Measurements from ENCODE around the gene KIF1B. TPM values are rescaled to one million over a fixed set of nuclear protein-coding genes. Genes with fewer than 3 reads are reported as not detected.

KIF1B gene
- total RNA-seq, 1 experiment from 2014 or later = 21.9 TPM

DNA sequence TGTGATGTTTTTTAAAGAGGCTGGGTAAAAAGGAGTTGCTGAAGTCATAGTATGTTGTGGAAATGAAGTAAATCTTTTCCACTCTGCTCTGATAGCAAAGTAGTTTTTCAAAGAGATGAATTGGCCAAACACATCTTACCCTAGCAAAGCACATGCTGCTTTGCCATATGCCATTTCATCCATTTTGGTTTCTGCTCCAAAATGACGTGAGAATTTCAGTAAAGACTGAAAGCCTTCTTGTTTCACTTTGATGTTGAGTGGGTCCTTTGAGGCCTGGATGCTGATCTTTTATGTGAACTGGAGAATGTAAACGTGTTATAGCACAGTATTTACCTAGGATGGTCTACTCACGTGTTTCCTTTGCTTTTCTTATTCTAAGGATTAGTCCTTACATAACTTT lies 115.2 kb downstream of the KIF1B start:
- no peak for DNase-seq (ENCODE audit: low read depth)

DNA sequence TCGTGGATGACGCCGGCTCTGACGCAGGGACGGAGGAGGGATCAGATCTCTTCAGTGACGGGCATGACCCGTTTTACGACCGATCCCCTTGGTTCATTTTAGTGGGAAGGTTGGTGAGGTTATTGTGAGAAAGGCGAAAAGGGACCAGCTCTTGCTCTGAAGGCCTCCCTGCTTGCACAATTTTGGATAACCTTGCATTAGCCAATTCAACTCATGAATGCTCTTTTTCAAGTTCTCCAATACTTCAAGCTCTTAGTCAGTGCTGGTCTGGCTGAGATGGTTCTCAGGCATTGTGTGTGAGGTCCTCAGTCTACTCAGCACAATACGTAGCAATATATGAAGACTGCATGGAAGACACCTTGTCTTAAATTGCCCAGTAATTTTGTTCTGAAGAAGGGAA lies 115.9 kb downstream of the KIF1B start:
- DNase-seq (ENCODE audit: low read depth) = no peak

DNA sequence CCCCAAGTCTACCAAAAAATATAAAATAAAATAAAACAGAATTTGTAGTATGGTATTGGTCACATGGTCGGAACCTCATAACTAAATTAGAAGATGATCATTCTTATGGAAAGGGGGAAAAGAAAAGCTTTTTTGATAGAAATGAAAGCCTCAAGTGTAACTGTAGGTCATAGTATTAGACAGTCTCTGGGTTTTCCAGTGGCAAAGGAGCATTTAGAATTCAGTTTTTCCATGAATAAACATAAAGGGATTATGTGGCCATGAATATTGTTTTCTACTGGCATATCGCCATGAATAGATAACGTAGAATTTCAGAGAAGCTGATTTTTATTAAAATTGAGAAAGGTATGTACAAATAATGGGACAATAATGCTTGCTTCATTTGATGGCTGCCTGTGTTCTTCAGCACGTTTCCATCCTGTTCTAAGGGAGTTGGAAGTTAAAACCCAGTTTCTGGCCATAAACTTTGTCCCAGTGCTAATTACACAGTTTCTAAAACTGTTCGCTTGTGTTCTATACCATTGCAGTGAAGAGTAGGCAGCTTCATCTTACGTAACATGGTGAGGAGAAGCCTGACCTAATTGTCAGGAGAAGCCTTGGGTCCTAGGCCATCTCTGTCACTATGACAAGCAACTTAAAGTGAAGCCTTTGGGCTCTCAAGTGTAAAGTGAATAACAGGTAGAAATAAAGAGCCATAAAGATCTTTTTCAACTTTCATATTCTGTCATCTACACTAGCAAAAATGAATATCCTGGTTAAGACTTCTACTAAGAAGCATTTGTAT lies 118.0 kb downstream of the KIF1B start:
- DNase-seq (ENCODE audit: low read depth) = no peak

DNA sequence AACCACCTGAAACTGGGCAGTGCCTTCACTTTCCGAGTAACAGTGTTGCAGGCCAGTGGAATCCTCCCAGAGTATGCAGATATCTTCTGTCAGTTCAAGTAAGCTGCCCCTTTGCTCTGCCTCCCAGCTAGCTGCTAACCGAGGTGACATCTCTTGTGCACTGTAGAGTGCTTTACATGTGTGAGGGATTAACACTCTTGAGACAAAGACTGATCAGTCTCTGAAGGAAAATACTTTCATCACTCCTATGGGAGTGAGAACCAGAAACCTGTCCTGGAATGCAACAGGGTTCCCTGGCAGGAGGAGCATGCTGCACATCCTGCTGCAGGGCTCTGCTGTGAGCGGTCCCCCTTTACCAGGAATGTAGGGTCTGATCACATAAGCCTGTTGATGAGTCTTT lies 127.1 kb downstream of the KIF1B start:
- DNase-seq (ENCODE audit: low read depth) = no peak

DNA sequence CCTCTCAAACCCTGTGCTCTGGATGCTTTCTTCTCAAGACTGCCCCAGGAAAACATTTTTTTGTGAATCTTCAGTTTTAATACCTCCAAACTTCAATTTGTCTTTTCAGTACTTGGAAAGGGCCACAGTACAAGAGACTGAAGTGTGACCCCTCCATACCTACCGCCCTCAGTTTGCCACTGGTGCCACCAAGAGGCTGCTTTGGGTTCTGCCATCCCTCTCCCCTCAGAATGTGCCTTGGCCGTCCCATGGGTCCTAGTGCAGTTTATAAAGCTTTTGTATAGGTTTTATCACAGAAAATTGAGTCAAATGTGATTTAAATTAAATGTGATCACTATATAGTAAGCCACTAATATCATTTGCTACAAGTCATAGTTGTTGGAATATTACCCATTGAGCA lies 127.7 kb downstream of the KIF1B start:
- DNase-seq (ENCODE audit: low read depth) = peak; percentile 49

DNA sequence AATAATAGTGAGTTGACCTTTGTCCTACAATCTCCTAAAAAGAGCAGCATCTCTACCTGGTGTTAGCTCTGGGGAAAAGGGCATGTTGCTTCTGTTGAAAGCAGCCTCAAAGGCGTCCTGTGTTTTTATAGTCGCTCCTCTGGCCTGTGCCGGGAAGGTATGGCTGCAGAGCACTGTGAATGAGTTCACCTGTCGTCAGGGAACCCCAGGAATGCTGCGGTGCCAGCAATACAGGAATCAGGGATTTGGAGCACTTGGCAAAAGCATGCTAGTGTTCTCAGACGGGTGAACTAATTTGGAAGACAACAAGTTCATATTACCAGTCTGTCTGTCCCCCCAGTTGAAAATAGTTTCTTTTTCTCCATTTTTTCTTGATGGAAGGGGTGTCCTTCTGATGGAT lies 128.2 kb downstream of the KIF1B start:
- DNase-seq (ENCODE audit: low read depth) = no peak

DNA sequence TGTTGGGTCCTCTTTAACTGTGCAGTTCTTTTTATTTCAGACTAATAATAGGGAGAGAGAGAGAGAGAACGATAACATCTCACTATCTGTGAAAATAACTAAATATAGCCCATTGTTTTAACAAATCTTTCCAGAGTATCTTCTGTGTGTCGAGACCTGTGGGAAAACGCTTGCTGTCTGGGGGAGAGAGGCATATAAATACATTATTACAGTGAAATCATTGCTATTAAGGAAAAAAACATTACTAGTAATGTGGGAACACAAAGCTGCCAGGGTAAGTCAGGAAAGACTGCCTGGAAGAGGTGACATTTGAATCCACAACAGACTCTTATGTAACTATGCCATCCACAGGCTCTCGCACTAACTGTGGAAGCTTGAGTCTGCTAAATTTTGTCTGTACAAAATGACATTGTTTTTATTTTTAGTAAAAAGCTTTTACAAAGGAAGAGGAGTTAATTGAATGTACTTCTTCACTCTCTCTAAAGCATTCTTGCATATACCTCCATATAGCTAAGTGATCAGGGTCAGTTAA lies 128.7 kb downstream of the KIF1B start:
- DNase-seq (ENCODE audit: low read depth) = no peak

DNA sequence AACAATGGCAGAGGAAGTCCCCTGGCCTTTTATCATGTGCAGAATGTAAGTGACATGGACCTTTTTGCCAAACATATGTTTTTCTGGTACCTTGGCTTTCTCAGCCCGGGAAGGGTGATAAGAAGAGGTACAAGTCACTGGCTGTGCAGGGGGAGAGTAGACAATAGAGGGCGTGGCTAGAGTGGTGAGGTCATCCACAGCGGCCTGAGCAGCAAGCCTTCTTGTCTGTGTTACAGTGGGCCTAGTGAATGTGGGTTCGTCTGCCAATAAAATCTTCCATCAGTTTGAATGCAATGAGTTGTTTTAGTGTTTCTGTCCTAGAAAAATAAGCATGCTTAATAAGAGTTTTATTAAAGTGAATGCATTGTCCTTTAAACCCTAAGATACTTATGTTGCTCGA lies 129.4 kb downstream of the KIF1B start:
- peak; percentile 83 for DNase-seq (ENCODE audit: low read depth)

DNA sequence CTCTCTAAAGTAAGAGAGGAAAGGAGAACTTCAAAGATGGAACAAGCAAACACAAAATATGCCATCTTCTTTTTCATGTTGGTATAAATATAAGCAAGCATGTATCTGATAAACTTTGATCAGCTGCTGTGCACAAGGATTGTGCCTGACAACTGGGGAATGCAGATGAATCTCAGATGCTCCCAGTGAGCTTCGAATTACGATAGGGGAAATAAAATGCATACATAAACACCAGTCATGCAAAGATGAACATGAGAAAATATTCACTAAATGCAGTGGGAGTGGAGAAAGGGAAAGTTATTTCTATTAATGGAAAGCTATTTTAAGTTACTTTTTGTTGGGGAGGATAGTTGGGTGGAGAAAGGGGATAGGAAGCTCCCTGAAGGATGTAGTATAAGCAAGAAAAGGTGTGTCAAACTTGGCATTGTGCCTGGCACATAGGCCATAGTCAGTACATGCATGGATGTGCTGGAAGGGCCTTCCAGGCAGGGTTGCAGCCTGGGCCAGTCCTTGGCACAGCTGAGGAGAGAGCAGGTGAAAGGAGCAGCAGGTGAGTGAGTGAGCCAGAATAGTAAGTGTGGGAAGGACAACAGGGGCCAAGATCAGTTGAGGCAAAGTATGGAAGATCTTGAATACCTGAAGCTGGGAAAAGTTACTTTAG lies 130.7 kb downstream of the KIF1B start:
- DNase-seq (ENCODE audit: low read depth) = no peak

DNA sequence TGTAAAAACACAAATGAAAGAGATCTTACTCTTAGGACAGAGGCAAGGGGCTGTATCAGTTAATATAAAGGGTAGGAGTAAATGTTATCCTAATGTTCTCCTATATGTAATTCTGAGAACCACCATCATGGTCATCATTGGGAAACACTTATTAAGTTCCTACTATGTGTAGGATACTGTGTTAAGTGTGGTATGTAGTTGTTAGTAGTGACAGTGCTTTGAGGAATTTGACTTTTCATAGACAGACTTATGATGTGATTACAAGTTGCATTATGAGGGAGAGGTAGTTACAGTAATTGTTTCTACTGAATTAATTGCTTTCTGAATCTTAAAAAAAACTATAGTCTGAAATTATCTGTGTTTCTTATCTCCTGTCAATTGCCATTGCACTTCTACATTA lies 136.7 kb downstream of the KIF1B start:
- DNase-seq (ENCODE audit: low read depth) = no peak

DNA sequence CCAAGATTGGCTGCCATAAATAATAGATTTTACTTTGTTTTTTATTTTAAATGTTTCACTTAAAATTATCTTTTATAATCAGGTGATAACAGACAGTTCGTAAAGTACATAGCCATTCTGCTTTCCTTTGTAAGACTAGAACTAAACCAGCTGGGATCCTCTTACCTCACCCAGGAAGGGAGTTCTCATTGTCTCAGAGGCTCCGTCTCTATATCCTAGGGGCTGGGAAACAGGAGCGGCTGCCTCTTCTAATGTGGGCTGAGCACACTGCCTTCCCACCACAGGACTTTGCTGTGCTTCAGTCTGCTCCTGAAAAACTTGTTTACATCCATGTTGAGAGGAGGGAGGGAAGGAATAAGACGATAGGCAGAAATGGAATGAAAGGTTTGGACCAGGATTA lies 142.9 kb downstream of the KIF1B start:
- DNase-seq (ENCODE audit: low read depth) = no peak

DNA sequence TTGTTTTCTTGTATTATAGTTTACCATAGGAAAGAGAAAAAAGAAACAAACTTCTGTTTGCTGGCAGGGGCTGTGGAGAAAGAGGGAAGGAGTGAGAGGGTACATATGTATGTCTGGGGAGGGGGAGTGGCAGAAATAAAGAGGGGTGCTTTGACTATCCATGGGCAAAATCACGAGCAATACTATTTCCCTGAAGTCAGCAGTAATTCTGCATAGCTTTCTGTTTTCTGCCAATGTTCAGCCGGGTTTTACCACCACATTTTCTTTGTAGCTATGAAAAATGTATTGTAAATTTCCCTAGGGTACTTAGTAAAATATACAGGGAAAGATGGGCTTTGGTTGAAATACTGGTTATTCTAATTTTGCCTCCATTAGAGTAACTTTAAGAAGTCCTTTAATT lies 143.3 kb downstream of the KIF1B start:
- no peak for DNase-seq (ENCODE audit: low read depth)

DNA sequence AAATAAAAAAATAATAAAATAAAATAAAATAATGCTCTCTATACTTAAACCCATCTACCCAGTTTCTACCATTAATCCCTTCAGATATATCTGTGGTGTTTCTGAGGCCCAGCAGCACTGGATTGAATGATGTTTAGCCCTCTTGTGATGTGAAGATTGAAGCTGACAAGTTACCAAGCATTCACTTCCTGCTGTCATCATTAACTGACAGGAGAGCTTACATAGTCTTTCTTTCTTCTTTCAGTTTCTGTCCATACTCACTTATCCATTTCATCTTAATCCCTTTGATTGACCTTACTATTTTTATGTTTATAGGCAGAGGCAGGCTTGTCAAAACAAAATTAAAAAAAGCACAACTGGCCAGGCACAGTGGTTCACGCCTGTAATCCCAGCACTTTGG lies 149.7 kb downstream of the KIF1B start:
- DNase-seq (ENCODE audit: low read depth) = no peak

DNA sequence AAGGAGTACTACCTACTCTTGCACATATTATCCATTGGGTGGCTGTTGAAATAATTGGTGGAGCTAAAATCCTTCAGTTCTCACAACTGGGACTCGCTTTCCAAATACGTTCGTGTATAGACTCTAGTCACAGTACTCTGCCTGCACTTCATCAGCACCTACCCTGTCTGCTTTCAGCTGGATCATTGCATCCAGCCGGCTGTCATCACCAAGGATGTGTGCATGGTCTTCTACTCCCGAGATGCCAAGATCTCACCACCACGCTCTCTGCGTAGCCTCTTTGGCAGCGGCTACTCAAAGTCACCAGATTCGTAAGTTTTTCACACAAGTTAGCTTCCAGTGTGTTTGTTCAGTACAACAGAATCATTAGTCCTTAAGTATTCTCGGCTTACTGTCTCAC lies 151.1 kb downstream of the KIF1B start:
- no peak for DNase-seq (ENCODE audit: low read depth)

DNA sequence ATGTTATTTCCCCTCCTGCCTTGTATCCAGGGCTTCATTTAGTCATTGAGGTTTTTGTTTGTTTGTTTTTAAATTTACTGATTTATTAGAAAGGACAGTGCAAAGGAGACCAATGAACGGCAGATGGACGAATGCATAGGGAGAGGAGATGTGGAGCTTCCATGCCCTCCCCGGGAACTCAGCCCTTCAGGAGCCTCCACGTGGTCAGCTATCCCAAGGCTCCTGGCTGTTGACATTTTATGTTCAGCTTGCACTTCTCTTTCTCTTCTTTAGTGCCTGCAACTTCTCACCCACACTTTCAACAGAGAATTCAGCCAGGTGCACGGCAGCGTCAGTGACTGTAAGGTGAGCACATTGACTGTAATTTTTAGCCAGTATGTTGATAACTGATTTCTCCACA lies 157.8 kb downstream of the KIF1B start:
- no peak for DNase-seq (ENCODE audit: low read depth)

DNA sequence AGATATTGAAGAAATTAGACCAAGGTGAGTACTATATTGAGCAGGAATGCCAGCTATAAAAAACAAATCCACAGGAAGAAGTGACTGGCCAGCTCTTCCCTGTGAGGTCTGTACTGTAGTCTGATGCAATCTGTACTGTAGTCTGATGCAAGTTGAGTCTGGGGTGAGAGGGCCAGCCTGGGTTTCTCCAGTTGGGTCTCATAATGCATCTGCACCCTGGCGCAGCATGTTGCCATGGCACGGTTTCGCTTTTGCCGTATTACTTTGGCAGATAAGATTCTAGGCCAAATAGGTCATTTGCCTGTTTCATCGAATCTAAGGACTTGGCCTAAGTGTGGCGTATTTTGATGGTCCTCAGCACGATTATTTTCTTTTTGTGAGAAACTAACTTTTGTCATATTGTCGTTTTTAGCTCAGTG lies 164.1 kb downstream of the KIF1B start:
- no peak for DNase-seq (ENCODE audit: low read depth)

DNA sequence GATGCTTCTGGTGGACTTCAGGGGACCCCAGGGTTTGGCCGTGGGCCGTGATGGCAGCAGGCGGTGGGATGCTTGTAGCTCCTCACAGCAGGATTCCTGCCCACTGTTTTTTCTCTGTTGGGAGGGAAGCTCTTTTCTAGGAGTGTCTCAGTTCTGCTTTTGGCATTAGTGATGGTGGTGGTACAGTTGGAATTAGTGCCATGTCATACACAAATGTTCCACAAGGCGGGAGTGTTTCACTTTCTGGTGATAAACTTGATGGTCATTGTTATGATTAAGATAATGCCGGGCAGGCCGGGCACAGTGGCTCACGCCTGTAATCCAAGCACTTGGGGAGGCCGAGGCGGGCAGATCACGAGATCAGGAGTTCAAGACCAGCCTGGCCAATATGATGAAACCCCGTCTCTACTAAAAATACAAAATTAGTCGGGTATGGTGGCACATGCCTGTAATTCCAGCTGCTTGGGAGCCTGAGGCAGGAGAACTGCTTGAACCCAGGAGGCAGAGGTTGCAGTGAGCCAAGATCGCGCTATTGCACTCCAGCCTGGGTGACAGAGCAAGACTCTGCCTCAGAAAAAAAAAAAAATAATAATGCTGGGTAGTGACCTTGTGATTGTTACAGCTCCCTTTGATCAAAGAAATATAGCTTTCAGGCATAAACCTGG lies 167.1 kb downstream of the KIF1B start:
- DNase-seq (ENCODE audit: low read depth) = peak; percentile 71

DNA sequence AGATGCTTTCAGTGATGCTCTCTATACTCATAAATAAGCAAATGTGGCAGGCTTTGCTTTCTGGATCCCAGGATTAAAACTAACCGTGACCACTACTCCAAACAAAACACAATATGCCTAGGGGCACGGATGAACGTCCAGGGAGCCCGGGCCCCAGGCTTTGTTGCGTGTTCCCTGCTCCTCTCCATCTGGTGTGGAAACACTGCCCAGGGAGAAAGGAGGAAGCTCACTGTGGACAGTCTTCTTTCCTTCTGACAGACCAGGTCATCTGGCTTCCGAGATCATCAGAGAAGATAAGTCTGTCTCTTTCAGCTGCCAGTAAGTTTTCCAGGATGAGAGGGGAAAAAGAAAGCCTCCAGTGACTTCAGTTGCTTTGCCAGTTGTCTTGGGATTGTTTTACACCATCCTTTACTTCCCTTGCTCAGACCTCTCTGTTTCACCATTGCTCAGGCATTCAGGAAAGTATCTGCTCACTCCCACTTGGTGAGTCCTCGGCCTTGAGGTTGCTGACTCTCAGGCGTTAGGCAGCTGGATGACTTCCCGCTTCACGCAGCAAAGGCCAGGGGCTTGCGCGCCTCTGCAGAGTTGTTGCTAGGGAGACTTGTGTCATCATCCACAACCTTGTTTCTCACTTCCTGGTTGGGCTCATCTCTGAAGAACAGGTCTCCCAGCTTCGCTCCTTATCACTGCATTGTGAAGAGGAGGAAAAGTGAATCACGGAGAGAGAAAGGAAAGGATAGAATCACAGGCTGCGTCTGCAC lies 167.9 kb downstream of the KIF1B start:
- peak; percentile 71 for DNase-seq (ENCODE audit: low read depth)

DNA sequence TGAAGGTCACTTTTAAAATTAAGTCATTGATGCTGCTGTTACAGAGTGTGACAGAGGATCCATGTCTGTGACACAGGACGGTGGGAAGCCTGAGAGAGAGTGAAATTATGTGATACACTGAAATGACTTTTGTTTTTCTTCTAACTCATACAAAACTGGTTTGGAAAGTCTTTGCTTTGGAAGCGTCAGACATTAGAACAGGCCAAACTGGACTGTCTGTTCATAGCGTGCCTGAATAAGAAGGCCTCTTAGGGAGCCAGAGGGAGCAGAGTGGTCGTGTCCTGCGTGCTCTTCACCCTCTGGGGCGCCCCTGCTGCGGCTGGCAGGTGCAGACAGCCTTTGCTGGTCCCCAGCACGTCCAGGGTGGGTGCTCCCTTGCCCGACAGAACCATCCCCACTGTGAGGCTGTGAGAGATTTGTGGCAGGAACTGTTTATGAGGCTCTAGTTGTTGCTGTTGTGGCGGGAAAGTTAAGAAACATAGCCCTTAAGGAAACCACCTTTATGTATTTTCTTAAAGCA lies 168.8 kb downstream of the KIF1B start:
- no peak for DNase-seq (ENCODE audit: low read depth)

DNA sequence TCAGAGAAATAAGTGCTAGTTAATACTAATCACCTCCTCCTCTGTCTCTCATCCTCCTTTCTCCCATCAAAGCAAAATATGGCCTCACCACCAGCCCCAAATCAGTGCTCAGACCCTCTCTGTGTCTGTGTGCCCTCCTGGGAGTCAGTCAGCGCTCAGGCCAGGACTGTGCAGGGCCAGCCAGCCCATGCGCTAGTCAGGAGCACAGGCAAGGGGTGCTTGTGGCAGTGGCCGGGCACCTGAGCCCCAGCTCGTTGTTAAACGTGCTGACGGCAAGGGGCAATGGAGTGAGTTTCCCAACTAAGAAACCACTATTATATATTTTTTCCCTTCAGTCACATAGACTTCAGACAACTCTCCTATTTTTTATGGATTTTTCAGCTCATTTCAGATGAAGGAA lies 169.3 kb downstream of the KIF1B start:
- no peak for DNase-seq (ENCODE audit: low read depth)

DNA sequence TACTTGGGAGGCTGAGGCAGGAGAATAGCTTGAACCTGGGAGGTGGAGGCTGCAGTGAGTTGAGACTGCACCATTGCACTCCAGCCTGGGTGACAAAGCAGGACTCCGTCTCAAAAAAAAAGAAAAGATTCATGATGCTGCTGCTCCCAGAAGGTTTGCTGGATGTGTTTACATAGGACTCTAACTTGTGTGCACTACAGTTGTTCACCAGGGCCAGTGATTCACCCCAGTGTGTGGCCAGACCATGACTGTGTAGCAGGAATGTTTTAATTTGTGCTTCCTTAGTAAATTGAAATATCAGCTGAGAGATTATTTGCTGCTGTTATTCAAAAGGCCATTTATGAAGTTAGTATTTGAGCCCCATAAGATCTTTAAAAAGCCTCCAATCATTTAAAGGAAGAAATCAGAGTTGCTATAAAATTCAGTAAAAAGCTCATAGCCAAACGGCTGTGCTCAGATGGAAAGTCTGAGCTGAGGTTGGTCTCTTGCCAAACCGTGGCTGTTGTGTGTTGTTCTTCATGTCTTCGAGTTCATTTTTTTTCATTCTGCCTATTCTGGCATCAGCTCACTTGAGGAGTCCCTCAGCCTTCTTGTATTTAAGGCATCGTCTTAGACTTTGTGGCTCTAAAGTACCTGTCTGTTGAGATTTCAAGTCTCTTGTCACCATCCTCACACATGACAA lies 170.4 kb downstream of the KIF1B start:
- DNase-seq (ENCODE audit: low read depth) = peak; percentile 86
